Right ventricle myocardium inferior (tissue), 1 donor: Measurements from ENCODE around the gene FAM98C. TPM values are rescaled to one million over a fixed set of nuclear protein-coding genes. Genes with fewer than 3 reads are reported as not detected.

Source experiments
- ATAC-seq: fragments of 200-7000 bp; cut with Tn5 transposase; one replicate; pipeline ENCODE4 v1.9.1; 2020; ENCODE audit warnings: mild to moderate bottlenecking, moderate library complexity
- DNase-seq: peaks from one replicate; pipeline ENCODE4 v3.0.0; 2021; ENCODE audit errors: missing footprints
- intact Hi-C: fragments of 100-400 bp; cut with DNase I; formaldehyde crosslinking; loops from one replicate; pipeline ENCODE4 v1.11.0; 2022
- total RNA-seq: library from RNA; stranded (reverse); fragmentation: NEBNext Ultra II Directional; extraction: Animal tissue kit (Norgen Biotek cat#: 25700); gene quantifications from one replicate; pipeline ENCODE4 v1.2.1, GENCODE V29; 2021
- donor health status: DM: no; HTN: yes; CAD: no; lungs with severe emphysema.

Gene FAM98C
- total RNA-seq, 1 donor from 2014 or later: 15.1 TPM

- ATAC-seq (no peak), DNase-seq (no peak)
- intact Hi-C loops: no loop called here
Observed at GRCh38 chr19:38441657-38442348, 38.9 kb downstream of the FAM98C start.

DNA sequence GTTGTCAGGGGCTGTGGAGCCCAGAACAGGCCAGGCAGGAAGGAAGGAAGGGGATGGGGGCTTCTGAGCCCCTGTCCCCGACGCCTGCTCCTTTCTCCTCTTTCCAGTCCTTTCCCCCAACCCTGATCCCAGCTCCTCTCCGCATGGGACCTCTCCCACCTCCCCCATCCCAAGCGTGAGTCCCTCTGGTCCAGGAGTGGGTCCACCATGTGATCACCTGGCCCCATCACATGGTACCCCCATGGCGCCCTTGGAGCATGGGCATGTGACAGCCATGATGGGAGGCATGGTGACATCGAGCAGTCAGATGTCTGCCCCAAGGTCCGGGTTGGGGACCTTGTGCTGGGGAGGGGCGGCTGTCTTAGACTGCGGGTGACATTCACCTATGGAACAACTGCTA is 39.8 kb downstream of the FAM98C start:
- intact Hi-C loops: no loop called here
- no peak for ATAC-seq
- no peak for DNase-seq

- intact Hi-C loops: no loop called here
- no peak for ATAC-seq
- no peak for DNase-seq
Observed at GRCh38 chr19:38443458-38443999, 40.6 kb downstream of the FAM98C start.

DNA sequence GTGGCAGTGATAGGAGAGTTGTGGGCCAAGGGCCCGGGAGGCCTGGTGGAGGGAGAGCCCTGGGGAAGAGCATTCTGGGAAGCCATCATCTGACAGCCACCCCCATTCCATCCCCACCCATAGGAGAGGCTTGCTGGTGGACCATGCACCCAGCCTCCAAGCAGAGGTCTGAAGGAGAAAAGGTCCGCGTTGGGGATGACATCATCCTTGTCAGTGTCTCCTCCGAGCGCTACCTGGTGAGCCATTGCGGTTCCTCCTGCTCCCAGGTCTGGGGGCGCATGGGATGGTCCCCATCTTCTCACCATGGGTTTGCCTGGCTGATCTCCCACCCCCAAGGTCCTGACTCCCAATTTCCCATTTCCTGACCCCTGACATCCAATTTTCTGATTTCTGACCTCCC is 41.1 kb downstream of the FAM98C start:
- ATAC-seq (no peak), DNase-seq (no peak)
- intact Hi-C loops: no loop called here

- intact Hi-C loops: no loop called here
- DNase-seq: no peak
- no peak for ATAC-seq
Observed at GRCh38 chr19:38445362-38445761, 42.5 kb downstream of the FAM98C start.

GRCh38 chr19:38448225-38448624 is 45.3 kb downstream of the FAM98C start:
- DNase-seq: no peak
- intact Hi-C loops: no loop called here
- no peak for ATAC-seq

DNA sequence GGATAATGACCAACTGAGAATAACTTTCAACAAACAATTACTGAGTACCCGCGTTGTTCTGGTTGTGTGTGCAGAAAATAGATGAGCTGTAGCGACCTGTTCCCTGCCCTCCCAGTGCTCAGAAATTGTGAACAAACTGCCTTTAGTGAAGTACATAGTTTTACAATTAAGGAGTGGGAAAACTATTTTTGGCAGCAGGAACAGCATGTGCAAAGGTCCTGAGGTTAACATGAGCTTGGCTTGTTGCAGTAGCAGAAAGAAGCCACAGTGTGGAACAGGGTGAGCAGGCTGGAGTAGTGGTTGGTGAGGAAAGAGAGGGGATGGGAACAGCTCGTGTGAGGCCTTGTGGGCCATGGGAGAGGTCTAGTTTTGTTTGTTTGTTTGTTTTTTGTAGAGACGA is 46.6 kb downstream of the FAM98C start:
- DNase-seq: no peak
- intact Hi-C loops: no loop called here
- no peak for ATAC-seq

DNA sequence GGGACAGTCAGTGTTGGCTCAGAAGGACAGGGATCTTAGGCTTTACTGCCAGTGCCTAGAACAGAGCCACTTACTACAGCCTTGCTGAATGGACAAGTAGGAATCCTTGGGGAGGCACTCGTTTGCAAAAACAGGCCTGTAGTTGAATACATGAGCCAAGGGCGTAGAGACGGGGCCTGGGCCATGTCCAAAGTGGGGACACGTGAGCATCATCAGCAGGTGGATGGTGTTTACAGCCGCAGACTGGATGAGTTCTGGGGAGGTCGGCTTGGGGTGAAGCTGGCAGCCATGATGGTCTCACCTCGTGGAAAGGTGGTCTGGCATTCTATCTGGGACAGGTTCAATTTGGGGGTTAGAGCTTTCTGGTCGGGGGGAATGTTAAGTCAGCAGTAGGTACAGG is 48.1 kb downstream of the FAM98C start:
- intact Hi-C loops: no loop called here
- ATAC-seq (no peak), DNase-seq (no peak)

GRCh38 chr19:38451629-38452028 is 48.7 kb downstream of the FAM98C start:
- no peak for ATAC-seq
- intact Hi-C loops: no loop called here
- DNase-seq: no peak

GRCh38 chr19:38452430-38453366 is 49.8 kb downstream of the FAM98C start:
- intact Hi-C loops: no loop called here
- no peak for DNase-seq
- no peak for ATAC-seq

DNA sequence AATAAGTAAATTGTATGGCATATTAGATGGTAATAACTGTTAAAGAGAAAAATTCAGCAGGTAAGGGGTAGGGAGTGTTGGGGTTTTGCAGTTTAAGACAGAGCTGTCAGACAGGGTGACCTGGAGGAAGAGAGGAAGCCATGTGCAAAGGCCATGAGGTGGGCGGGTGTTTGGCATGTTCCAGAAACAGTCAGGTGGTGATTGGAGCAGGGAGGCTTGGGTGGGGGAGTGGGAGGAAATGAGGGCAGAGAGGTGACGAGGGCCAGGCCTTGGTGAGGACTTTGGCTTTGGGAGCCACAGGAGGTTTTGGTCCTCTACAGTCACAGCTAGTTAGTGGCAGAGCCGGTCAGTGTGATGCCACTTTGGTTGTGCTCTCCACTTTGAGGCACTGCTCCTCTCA is 50.7 kb downstream of the FAM98C start:
- ATAC-seq (no peak), DNase-seq (no peak)
- intact Hi-C loops: no loop called here

DNA sequence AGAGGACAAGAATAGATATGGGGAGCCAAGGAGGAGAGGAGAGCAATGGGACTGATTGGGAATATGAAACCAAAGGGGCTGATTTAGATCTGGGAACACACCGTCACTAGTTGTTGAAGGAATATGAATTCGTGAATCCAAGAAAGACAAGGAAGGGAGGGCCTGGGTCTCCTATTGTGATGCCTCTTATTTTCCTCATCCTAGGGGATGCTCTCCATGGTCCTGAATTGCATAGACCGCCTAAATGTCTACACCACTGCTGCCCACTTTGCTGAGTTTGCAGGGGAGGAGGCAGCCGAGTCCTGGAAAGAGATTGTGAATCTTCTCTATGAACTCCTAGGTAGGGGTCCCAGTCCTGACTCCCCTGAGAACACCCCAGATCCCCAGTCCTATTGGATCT is 52.1 kb downstream of the FAM98C start:
- intact Hi-C loops: no loop called here
- ATAC-seq: no peak
- no peak for DNase-seq

- ATAC-seq (no peak), DNase-seq (no peak)
- intact Hi-C loops: no loop called here
Observed at GRCh38 chr19:38457202-38457601, 54.3 kb downstream of the FAM98C start.

DNA sequence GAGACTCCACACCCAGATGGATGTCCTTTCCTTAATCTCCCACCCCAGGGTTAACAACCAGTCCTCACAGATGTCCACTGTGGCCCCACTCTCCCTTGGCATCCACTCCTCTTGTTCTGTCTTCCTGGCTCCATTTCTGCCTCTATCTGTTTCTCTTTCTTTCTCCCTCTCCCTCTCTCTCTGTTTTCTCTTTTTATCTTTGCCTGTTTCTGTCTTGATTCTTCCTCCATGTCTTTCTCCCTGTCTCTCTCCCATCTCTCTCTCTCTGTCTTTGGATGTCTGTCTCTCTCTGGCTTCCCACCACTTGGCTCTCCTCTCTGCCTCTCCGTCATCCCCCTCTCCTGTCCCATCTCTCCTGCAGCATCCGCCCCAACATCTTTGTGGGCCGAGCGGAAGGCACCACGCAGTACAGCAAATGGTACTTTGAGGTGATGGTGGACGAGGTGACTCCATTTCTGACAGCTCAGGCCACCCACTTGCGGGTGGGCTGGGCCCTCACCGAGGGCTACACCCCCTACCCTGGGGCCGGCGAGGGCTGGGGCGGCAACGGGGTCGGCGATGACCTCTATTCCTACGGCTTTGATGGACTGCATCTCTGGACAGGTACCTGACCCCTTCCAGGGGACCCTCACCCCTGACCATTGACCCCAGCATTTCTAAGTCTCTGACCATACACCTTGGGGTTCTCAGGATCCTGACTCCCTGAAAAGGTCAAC is 55.0 kb downstream of the FAM98C start:
- ATAC-seq (no peak), DNase-seq (no peak)
- intact Hi-C loops: no loop called here

Other genes starting within 250 kb of the FAM98C start
- 0.11 TPM for gene DPF1, start 178.9 kb upstream of the FAM98C start, total RNA-seq
- gene PPP1R14A, start 146.7 kb upstream of the FAM98C start, total RNA-seq: 35.9 TPM
- 9.1 TPM for gene SPINT2, start 138.5 kb upstream of the FAM98C start, total RNA-seq
- 6.7 TPM for gene C19orf33, start 98.8 kb upstream of the FAM98C start, total RNA-seq
- 34.7 TPM for gene YIF1B, start 87.1 kb upstream of the FAM98C start, total RNA-seq
- gene KCNK6, start 83.2 kb upstream of the FAM98C start, total RNA-seq: 7.2 TPM
- 0.84 TPM for gene CATSPERG, start 67.3 kb upstream of the FAM98C start, total RNA-seq
- 280 TPM for gene PSMD8, start 28.5 kb upstream of the FAM98C start, total RNA-seq
- gene GGN, start 15.1 kb upstream of the FAM98C start, total RNA-seq: not detected
- gene SPRED3, start 14.4 kb upstream of the FAM98C start, total RNA-seq: 0.16 TPM
- gene RASGRP4, start 23.1 kb downstream of the FAM98C start, total RNA-seq: 1.7 TPM
- 0.81 TPM for gene RYR1, start 30.6 kb downstream of the FAM98C start, total RNA-seq
- 3.1 TPM for gene MAP4K1, start 214.9 kb downstream of the FAM98C start, total RNA-seq
- gene EIF3K, start 216.1 kb downstream of the FAM98C start, total RNA-seq: 660 TPM
- 145 TPM for gene ACTN4, start 244.6 kb downstream of the FAM98C start, total RNA-seq